Measurements from ENCODE around the gene ZSWIM1. TPM values are rescaled to one million over a fixed set of nuclear protein-coding genes. Genes with fewer than 3 reads are reported as not detected.

Gene ZSWIM1
- total RNA-seq, 1 experiment from 2014 or later: 17.4 TPM

DNA sequence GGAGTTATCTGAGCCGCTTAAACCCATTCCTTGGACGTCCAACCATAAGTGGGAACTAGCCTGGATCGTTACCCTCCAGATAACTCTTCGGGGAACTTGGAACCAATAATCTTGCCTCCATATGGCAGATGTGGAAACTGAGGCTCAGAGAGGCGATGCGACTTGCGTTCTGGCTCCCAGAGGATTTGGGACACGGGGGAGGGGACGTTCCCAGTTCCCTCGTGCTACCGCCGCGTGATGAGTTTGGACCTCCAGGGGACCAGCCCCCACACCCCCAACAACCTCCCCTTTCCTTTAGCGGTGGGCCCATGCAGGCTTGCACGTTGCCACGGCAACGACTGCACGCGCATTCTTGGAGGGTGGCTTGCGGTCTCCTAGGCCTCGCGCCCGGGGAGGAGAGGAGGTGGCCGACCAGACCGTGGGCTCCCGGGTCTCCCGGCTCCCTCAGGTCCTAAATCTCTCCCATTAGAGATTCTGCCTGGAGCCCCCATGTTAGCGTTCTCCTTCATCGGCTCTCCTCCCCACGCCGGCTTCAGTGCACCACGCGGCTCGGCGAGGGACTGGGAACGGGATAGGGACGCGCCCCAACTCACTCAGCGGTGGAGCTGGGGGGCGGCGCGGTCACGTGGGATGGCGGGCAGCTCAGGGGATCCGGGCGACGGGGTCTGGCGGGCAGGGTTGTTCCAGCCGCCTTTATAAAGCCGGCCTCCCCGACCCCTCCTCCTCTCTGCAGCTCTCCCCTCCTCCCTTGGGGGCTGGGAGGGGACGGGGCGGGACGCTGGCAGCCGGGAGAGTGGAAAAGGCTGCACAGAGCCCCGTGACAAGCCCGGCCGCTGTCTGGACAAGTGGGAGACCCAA lies 30.7 kb downstream of the ZSWIM1 start, which contains the start of gene PLTP (continued):
- TF ChIP-seq, protein P1, sequence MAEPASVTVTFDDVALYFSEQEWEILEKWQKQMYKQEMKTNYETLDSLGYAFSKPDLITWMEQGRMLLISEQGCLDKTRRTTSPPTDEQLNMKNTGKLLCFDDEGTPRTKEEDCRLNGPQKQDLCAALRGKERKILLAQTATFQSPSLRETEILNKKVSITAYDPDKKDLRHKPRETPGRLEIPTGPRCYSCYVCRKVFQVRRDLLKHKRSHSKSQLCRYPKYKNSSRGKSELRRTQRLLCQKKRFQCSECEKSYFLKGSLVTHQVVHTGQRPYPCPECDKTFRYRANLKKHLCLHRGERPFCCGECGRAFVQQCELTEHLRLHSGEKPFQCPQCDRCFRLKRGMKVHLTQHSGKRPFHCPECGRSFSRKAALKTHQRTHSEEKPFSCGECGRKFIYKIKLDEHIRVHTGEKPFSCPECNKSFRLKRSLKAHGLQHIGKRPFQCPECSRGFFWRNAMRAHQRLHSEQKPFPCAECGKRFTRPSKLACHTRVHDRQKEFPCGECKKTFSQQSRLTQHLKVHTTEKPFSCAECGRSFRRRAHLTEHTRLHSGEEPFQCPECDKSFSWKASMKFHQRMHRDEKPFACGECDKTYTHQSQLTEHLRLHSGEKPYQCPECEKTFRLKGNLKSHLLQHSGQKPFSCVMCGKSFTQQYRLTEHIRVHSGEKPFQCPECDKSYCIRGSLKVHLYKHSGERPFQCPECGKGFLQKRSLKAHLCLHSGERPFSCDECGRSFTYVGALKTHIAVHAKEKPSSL (CRISPR knock-in tag; conservative IDR thresholded peaks at IDR 0.05): no peak
- no peak for TF ChIP-seq ATF1 (CRISPR knock-in tag; IDR thresholded peaks at IDR 0.05)
- TF ChIP-seq, protein P2, sequence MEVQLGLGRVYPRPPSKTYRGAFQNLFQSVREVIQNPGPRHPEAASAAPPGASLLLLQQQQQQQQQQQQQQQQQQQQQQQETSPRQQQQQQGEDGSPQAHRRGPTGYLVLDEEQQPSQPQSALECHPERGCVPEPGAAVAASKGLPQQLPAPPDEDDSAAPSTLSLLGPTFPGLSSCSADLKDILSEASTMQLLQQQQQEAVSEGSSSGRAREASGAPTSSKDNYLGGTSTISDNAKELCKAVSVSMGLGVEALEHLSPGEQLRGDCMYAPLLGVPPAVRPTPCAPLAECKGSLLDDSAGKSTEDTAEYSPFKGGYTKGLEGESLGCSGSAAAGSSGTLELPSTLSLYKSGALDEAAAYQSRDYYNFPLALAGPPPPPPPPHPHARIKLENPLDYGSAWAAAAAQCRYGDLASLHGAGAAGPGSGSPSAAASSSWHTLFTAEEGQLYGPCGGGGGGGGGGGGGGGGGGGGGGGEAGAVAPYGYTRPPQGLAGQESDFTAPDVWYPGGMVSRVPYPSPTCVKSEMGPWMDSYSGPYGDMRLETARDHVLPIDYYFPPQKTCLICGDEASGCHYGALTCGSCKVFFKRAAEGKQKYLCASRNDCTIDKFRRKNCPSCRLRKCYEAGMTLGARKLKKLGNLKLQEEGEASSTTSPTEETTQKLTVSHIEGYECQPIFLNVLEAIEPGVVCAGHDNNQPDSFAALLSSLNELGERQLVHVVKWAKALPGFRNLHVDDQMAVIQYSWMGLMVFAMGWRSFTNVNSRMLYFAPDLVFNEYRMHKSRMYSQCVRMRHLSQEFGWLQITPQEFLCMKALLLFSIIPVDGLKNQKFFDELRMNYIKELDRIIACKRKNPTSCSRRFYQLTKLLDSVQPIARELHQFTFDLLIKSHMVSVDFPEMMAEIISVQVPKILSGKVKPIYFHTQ (CRISPR knock-in tag; IDR thresholded peaks at IDR 0.05): no peak
- peak; percentile 72 for TF ChIP-seq SP1 (CRISPR knock-in tag; conservative IDR thresholded peaks at IDR 0.05)
- no peak for TF ChIP-seq IRF2 (CRISPR knock-in tag; IDR thresholded peaks at IDR 0.05; ENCODE audit: borderline replicate concordance, low read depth)
- TF ChIP-seq, protein P3, sequence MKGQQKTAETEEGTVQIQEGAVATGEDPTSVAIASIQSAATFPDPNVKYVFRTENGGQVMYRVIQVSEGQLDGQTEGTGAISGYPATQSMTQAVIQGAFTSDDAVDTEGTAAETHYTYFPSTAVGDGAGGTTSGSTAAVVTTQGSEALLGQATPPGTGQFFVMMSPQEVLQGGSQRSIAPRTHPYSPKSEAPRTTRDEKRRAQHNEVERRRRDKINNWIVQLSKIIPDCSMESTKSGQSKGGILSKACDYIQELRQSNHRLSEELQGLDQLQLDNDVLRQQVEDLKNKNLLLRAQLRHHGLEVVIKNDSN (CRISPR knock-in tag; IDR thresholded peaks at IDR 0.05): peak; percentile 86
- TF ChIP-seq ETV6 (CRISPR knock-in tag; IDR thresholded peaks at IDR 0.05): no peak
- TF ChIP-seq SMAD4 (CRISPR knock-in tag; IDR thresholded peaks at IDR 0.05): no peak
- TF ChIP-seq PRRX2 (CRISPR knock-in tag; IDR thresholded peaks at IDR 0.05): no peak
- TF ChIP-seq, protein P4, sequence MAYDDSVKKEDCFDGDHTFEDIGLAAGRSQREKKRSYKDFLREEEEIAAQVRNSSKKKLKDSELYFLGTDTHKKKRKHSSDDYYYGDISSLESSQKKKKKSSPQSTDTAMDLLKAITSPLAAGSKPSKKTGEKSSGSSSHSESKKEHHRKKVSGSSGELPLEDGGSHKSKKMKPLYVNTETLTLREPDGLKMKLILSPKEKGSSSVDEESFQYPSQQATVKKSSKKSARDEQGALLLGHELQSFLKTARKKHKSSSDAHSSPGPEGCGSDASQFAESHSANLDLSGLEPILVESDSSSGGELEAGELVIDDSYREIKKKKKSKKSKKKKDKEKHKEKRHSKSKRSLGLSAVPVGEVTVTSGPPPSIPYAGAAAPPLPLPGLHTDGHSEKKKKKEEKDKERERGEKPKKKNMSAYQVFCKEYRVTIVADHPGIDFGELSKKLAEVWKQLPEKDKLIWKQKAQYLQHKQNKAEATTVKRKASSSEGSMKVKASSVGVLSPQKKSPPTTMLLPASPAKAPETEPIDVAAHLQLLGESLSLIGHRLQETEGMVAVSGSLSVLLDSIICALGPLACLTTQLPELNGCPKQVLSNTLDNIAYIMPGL (CRISPR knock-in tag; IDR thresholded peaks at IDR 0.05): peak; percentile 58
- TF ChIP-seq, protein P5, sequence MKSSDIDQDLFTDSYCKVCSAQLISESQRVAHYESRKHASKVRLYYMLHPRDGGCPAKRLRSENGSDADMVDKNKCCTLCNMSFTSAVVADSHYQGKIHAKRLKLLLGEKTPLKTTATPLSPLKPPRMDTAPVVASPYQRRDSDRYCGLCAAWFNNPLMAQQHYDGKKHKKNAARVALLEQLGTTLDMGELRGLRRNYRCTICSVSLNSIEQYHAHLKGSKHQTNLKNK (CRISPR knock-in tag; IDR thresholded peaks at IDR 0.05): no peak
- 0 out of 2 replicates have a peak, but pooled peaks have one; percentile 38 for TF ChIP-seq ZNF263 (CRISPR knock-in tag; IDR thresholded peaks at IDR 0.05; ENCODE audit: low read depth)
- TF ChIP-seq NFYB (CRISPR knock-in tag; conservative IDR thresholded peaks at IDR 0.05; ENCODE audit: low read depth): no peak
- no peak for TF ChIP-seq ZNF396 (CRISPR knock-in tag; IDR thresholded peaks at IDR 0.05; ENCODE audit: borderline replicate concordance)
- TF ChIP-seq HMGA2 (CRISPR knock-in tag; IDR thresholded peaks at IDR 0.05): no peak
- TF ChIP-seq, protein P6, sequence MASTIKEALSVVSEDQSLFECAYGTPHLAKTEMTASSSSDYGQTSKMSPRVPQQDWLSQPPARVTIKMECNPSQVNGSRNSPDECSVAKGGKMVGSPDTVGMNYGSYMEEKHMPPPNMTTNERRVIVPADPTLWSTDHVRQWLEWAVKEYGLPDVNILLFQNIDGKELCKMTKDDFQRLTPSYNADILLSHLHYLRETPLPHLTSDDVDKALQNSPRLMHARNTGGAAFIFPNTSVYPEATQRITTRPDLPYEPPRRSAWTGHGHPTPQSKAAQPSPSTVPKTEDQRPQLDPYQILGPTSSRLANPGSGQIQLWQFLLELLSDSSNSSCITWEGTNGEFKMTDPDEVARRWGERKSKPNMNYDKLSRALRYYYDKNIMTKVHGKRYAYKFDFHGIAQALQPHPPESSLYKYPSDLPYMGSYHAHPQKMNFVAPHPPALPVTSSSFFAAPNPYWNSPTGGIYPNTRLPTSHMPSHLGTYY (CRISPR knock-in tag; IDR thresholded peaks at IDR 0.05): no peak
- no peak for TF ChIP-seq RORB (CRISPR knock-in tag; IDR thresholded peaks at IDR 0.05)
- TF ChIP-seq NR3C1 (CRISPR knock-in tag; conservative IDR thresholded peaks at IDR 0.05; ENCODE audit: low read depth): no peak
- peak; percentile 80 for TF ChIP-seq FOXP1 (CRISPR knock-in tag; IDR thresholded peaks at IDR 0.05; ENCODE audit: borderline replicate concordance)
- no peak for TF ChIP-seq ZNF138 (CRISPR knock-in tag; conservative IDR thresholded peaks at IDR 0.05)
- TF ChIP-seq ZNF423 (CRISPR knock-in tag; IDR thresholded peaks at IDR 0.05): no peak
- TF ChIP-seq ZNF317 (CRISPR knock-in tag; IDR thresholded peaks at IDR 0.05; ENCODE audit: borderline replicate concordance, low read depth): no peak
- TF ChIP-seq RELA (CRISPR knock-in tag; IDR thresholded peaks at IDR 0.05; ENCODE audit: borderline replicate concordance): no peak
- TF ChIP-seq, protein P7, sequence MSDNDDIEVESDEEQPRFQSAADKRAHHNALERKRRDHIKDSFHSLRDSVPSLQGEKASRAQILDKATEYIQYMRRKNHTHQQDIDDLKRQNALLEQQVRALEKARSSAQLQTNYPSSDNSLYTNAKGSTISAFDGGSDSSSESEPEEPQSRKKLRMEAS (CRISPR knock-in tag; IDR thresholded peaks at IDR 0.05): peak; percentile 72
- TF ChIP-seq, protein P8, sequence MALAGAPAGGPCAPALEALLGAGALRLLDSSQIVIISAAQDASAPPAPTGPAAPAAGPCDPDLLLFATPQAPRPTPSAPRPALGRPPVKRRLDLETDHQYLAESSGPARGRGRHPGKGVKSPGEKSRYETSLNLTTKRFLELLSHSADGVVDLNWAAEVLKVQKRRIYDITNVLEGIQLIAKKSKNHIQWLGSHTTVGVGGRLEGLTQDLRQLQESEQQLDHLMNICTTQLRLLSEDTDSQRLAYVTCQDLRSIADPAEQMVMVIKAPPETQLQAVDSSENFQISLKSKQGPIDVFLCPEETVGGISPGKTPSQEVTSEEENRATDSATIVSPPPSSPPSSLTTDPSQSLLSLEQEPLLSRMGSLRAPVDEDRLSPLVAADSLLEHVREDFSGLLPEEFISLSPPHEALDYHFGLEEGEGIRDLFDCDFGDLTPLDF (CRISPR knock-in tag; IDR thresholded peaks at IDR 0.05): 0 out of 2 replicates have a peak, but pooled peaks have one; percentile 29
- TF ChIP-seq, protein P9, sequence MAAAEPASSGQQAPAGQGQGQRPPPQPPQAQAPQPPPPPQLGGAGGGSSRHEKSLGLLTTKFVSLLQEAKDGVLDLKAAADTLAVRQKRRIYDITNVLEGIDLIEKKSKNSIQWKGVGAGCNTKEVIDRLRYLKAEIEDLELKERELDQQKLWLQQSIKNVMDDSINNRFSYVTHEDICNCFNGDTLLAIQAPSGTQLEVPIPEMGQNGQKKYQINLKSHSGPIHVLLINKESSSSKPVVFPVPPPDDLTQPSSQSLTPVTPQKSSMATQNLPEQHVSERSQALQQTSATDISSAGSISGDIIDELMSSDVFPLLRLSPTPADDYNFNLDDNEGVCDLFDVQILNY (CRISPR knock-in tag; IDR thresholded peaks at IDR 0.05): peak; percentile 26; the same call in 1 of the 2 replicates

All from WTC11 (cell line).